ENCODE data around the gene CD200R1.
"Not testable (repeated sequence)": the region's sequence is repeated elsewhere in the genome, so short reads cannot be mapped to it uniquely, and the experiment has no call there.

CD200R1 gene

DNA sequence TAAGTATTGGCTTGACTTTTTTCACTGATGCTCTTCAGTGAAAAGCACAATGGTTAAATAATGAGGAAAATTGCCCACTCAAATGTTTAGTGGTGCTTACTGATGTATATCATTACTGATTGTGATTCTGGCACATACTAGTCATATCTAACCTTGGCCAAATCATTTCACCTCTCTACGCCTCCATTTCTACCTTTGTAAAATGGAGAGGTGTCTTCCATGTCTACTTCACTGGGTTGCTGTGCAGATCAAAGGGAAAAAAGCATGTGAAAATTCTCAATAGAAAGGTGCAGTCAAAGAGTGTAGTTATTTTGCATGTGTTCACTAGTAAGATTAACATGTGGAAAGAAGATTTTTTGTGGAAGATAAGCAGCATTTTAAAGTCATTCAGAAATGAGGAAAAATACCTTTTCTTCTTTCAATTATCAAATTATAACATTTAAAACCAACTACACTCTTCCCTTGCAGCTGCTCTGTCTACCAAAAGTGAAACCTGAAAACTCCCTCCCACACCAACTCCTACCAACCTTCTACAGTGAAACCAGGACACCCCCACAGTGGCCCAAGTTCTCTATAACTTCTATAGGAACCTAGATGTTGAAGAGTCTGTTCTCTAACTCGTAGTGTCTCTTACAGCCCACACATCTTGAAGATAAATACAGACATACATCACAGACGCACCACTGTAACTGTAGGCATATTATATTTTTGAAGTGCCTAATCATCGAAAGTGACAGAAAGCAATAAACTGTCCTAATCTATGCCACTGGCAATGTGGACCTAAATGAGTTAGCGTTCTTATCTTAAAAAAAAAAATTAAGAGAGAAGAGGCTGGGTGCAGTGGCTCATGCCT, 1.4 kb downstream of the CD200R1 start:
- no peak for DNase-seq

DNA sequence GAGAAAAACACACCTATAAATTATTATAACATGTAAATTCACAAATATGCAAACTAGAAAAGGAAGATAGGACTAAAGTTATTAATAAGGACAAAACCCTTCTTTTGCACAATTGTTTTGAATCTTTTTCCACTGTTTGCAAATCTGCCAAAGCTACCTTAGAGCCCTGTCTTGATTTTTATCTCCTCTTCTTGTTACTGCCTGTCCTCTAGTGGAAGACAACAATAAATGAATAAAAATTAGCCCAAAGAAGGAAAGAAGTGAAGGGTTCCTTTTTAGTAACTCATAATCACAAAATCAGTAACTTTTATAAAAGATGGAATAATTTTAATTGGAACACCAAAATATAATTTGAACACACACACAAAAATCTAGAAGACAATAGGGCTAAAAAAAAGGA, 2.7 kb downstream of the CD200R1 start:
- no peak for DNase-seq

DNA sequence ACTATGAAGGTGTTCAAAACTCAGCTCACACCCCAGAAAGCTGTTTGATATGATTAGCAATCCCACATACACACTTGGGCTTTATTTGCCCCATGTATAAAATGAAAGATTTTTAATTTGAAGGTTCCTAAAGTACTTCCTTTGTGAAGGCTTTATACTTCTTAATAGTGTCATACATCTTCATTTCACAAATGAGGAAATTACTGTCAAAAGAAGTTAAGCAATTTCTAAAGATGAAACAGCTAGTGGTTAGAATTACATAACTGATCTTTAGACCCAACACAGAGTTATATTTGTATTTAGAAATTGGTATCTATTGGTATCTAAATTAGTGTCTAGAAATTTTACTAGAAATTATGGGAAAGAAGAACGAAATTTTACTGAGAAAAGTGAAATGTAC, 7.1 kb downstream of the CD200R1 start:
- DNase-seq = no peak

DNA sequence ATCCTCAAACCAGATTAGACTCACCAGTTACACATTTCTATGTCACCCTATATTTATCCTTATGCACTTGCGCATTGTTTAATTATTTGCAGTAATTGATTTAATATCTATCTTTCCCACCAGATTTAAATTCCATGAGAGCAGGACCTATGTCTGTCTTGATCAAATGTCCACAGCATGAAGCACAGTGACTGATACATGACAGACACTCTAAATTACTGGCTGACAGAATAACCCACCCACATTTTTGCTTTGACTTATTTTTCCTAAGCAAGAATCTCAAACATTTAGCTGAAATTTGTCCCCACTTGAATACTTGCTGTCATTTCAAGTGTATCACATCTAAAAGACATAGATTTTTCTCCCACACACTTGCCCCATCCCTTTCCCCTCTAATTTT, 7.5 kb downstream of the CD200R1 start:
- DNase-seq = no peak

DNA sequence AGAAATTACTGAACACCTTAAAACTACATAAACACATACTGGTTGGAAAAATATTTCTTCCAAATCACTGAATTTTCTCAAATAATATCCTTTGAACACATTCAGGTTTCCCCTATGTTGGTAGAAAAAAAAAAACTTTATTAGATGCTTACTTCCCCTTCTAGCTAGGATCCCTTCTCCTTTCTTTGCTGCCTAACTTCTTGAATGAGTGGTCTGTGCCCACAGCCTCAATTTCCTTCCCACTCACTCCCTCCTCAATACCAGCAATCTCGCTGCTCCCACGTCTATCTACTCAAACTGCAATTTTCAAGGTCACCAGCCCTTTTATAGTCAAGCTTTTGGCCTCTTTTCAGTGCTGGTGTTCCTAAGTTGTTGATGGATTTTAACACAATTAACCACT, 8.3 kb downstream of the CD200R1 start:
- no peak for DNase-seq

DNA sequence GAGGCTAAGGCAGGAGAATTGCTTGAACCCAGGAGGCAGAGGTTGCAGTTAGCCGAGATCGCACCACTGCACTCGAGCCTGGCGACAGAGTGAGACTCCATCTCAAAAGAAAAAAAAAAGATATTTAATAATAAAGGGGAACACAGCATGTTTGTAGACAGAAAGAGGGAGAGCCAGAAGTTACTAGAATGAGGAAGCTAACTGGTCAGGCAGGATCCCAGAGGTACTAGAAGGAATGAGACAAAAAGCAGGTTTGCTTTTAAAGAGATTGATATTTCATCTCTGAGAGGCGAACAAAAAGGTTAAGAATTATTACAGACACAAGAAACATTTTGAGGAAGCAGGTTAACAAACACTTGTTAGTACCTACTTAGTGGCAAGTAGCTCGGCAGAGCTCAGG, 9.2 kb downstream of the CD200R1 start:
- DNase-seq = no peak

DNA sequence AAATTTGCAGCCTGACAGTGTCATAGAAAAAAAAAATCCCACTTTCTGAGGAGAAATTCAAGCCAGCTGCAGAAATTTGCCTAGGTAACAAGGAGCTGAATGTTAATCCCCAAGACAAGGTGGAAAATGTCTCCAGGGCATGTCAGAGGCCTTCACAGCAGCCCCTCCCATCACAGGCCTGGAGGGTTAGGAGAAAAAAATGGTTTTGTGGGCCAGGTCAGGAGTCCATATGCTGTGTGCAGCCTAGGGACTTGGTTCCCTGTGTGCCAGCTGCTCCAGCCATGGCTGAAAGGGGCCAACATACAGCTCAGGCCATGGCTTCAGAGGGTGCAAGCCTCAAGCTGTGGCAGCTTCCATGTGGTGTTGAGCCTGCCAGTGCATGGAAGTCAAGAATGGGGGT, 11.2 kb downstream of the CD200R1 start:
- no peak for DNase-seq

DNA sequence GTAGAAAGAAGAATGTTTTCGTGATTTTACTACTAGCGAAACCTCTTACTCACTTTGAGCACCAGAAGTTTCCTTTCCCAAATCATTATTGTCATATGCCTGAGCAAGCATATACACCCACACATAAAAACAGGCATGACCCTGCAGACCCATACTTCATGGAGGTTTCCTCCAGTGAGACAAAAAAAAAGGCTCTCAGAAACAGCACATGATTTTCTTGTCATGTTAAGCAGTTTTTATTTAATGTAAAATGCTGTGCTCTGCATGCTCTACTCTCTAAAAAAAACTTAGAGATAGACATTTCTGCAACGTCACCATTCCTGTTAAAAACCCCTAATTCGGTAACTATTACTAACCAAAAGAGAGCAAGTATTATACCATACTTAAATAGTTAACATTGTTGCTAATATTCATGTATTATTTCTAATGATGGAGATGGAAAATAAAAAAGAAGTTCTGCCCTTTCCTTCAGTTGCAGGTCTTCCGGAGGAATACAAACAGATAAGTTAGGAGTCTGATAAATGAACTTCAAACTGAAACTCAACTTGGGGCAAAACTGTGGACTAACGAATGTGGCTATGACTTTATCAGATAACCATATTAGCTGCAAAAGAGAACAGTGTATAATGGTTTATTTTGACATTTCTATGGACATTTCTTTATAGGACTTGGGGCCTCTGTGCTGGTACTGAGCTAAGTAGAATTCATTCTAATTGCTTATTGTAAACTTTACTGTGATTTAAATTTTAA, 15.9 kb downstream of the CD200R1 start:
- no peak for DNase-seq

DNA sequence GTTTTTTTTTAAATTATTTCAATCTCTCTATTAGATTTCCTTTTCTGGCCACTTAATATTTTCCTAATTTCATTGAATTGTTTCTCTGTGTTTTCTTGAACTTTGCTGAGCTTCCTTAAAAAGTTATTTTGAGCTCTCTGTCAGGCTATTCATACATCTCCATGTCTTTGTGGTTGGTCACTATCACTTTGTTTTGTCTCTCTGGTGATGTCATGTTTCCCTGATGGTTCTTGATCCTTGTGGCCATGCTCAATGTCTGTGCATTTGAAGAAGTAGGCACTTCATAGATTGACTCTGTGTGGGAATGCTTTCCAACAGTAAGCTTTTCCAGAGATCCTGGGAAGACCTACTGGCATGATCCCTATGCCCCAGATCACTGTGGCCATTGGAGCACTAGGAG, 18.6 kb downstream of the CD200R1 start:
- DNase-seq = no peak

DNA sequence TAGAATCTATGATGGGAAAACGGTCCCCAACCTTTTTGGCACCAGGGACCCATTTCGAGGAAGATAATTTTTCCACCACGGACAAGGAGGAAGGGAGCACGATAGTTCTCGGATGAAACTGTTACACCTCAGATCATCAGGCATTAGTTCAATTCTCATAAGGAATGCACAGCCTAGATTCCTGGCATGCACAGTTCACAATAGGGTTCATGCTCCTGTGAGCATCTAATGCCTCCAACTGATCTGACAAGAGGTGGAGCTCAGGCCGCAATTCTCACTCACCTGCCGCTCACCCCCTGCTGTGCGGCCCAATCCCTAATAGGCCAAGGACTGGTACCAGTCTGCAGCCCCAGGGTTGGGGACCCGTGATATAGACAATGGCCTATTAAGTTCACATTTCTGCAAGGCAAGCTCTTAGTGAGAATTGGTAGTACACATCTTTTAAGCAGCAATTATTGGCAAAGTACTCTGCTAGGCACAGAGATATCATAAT, 26.5 kb downstream of the CD200R1 start:
- DNase-seq = no peak

DNA sequence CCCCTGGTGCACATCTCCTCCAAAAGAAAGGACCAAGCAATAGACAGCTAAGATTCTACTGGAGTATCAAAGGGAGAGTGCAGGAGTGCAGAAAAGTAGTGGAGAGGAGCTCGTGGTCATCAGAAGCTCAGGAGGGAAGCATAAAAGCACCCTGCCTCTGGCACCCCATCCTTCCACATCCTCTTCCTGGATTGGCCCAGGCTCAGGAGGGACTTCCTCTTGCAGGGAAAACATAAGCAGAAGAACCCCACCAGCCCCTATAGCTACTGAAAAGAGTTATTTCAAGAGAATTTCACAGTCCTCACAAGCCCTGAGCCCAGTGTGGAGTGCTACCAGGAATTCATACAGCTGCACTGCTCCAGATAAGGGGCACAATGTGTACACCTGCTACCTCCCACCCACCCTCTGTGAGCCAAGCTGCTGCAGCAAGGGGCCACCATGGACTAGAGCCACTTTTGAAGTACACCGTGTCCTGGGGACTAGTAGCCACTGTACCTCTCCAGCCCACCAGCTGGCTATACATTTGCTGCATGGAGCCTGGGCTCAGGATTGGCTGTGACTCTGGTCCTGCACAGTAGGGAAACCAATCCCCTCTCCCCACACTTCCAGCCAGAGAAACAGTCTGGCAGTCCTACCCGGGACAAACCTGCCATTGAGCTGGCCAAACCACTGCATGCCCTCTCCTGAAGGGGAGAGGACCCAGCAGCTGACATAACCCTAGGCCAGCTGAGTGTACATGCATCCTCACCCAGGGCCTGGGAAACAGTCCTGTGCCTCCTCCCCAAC, 43.0 kb downstream of the CD200R1 start:
- DNase-seq = peak; percentile 38

DNA sequence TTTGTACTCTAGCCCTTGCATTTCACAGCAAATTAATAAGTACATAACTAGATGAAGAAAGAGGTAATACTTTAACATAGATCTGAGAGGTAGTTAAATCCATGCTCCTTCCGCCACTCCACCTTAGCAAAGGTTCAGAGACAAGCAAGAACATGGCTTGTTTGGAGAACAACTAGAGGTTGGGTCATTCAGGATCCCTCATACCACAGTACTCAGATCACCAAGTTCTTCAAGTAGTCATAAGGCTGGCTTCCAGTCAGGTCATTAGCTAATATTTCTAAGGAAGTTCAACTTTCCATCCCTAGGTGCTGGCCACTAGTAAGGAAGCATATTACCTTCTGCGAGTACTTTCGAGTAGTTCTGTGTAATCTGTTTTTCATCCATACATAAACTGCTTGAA, 44.1 kb downstream of the CD200R1 start:
- no peak for DNase-seq

DNA sequence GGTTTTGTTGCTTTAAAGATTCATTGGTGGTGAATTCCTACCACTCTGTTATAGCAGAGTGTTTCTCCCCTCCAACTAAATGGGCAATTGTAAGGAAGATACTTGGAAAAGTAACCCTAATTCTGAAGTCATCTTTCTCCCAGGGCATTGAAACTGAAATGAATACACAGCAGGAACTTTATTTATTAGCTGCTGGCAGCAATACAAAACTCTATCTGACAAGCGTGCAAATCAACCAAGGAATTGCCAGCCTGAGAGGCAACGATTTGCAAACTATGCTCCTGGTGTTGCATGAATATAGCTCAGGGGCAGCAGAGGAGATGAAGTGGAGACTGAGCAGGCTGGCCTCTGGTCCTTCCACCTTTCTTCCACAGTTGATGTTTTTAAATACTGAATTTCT, 48.9 kb downstream of the CD200R1 start:
- no peak for DNase-seq

DNA sequence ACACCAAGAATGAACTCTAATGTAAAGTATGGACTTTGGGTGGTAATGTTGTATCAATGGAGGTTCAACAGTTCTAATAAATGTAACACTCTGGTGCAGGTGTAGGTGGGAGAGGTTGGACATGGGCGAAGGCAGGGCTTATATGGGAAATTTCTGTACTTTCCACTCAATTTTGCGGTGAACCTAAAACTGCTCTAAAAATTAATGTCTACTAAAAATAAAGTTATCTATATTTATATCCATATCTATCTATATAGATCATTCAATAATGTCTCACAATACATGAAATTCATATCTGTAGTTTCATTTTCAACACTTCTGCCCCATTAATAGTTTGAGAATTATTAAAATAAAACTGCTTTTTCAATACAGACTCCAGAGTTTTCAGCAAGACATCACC, 49.3 kb downstream of the CD200R1 start:
- DNase-seq = no peak

DNA sequence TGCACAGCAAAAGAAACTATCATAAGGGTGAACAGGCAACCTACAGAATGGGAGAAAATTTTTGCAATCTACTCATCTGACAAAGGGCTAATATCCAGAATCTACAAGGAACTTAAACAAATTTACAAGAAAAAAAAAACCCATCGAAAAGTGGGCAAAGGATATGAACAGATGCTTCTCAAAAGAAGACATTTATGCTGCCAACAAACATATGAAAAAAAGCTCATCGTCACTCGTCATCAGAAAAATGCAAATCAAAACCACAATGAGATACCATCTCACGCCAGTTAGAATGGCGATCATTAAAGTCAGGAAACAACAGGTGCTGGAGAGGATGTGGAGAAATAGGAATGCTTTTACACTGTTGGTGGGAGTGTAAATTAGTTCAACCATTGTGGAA, 55.4 kb downstream of the CD200R1 start:
- not testable (repeated sequence) for DNase-seq

DNA sequence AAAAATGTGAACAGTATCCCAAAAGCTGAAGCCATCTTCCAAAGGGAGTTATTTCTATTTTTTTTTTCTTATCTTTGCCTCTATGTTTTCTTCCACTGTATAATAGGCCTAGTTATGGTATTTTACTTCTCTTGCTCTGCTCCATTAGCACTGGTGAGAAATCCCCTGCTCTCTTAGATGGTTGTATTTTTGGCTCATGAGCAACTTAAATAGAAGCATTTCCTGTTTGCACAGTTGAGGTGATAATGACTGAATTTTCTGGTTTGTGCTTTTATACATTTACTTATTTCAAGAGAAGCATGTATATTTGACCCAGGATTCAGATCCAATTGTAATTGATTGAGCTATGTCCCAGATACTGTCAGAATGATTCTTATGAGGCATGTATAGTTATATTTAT, 66.7 kb downstream of the CD200R1 start:
- DNase-seq = no peak

DNA sequence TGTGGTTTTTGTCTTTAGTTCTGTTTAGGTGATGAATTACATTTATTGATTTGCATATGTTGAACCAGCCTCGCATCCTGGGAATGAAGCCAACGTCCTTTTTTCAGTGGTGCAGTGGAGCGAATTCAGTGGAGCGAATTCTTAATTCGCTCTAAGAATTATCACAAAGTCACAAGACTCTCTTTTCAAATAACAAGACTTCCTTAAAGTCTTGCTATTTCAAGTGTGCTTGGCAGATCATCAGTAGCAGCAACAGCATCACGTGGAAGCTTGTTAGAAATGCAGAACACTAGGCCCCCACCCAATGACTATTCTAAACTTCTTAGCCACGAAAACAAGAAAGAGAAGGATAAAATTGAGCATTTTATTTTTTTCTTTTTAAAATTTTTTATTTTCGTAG, 70.1 kb downstream of the CD200R1 start:
- no peak for DNase-seq

DNA sequence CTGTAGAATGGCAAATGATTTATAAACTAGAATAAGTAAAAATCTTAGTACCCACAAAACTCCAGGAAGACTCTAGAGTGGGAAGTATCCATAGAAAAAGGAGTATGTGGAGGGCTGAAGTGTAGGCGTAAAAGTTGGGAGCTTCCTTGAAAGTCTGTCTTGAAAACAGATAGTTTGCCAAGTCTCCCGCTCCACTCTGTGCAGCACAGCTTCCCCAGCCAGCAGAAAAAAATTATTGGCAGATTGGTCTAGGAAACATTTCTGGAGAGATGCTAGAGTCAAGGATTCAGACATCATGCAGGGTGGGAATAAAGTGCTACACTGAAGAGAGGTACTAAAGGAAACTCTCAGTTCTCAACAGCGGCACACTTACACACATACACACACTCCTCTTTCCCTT, 74.8 kb downstream of the CD200R1 start:
- no peak for DNase-seq

DNA sequence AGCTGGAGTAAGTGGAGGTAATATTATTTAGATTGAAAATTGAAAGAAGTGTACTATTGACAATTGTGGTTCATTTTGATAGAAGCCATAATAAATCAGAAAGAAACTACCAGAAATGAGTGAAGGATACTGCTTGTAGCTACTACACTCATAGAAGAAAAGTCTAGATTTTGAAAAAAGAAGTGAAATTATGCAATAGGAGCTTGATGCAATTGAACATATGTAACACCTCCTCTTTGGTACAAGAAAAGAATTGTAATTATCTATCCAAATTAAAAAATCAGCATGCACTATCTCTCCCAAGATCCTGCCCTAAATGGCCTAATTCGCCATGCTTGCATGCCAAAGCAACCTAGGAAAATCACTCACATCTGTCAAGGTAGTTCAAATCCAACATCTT, 77.1 kb downstream of the CD200R1 start:
- DNase-seq = no peak

DNA sequence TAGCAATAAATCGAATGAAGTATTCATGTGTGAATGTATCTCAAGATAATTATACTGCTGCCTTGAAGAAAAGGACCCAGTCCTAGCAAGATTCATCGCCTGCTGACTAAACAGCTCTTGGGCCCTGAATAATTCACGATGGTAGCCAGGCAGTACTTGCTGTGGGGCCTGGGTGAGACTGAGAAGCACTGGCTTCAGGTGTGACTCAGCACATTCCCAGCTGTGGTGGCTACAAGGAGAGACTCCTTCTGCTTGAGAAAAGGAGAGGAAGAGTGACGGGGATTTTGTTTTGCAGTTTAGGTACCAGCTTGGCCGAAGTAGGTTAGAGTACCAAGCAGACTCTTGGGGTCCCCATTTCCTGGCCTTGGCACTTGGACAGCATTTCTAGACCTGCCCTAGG, 80.6 kb downstream of the CD200R1 start:
- peak; percentile 91 for DNase-seq

DNA sequence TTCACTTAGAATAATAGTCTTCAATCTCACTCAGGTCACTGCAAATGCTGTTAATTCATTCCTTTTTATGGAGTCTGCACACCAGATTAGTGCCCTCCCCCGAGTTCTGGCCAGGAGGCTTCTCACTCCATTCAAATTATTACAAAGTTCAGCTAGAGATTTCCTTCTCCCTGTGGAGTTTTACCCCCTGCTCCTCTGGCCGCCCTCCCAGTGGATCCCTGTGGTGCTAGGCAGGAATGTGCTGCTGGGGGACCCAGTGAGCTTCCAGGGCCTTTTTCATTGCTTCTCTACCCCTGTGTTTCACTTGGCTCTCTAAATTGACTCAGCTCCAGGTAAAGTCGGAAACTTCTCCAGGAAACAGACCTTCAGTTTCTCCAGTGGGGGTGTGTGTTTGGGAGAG, 85.5 kb downstream of the CD200R1 start:
- DNase-seq = peak; percentile 43

DNA sequence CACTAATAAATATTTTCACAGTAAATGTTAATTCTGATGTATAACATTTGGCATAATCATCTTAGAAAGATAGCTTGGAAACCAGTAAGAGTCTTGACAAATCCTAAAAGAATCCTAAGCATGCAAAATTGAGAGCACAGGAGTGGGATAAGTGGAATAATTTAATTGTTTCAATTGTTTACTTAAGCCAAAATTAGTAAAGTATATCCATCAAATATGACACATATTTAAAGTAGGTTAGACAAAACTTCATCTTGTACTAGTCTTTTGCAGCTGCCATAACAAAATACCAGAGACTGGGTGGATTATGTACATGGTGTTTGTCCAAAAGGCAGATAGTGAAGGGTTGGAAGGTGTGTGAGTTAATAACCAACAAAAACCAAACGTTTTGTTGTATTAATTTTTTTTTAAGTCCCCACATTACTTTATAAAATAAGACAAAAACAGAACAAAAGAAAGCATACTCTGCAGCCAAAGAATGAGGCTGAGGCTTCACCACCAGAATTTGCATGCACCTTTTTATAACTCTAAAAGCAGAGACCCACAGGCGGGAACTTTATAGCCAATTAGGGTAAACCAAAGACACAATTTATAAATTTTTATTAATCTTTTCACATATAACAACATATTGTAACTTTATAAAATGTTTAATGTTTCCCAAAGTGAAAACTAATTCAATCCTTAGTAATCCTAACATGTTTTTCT, 86.4 kb downstream of the CD200R1 start:
- no peak for DNase-seq
